Effector memory CD8-positive, alpha-beta T cell (primary cell): ENCODE measurements around the gene CADPS.

Source experiments
- ATAC-seq: fragments of 150-1000 bp; cut with Tn5 transposase; replicated peaks from 2 replicates; pipeline ENCODE4 v1.10.0; 2021; ENCODE audit warnings: mild to moderate bottlenecking, moderate library complexity
- DNase-seq, 3 experiments: peaks; one replicate each; pipeline ENCODE4 v3.0.0; 2021
- H3K27ac Mint-ChIP-seq, 2 donors: one replicate each; pipeline ENCODE4 v1.8.0; 2022; ENCODE audit warnings: mild to moderate bottlenecking in 2 of 2, mixed read lengths in 2 of 2, moderate library complexity in 2 of 2
- H3K27me3 Mint-ChIP-seq, 2 donors: one replicate each; pipeline ENCODE4 v1.8.0; 2022; ENCODE audit warnings: mixed read lengths in 2 of 2
- H3K36me3 Mint-ChIP-seq: one replicate; pipeline ENCODE4 v1.8.0; 2022; ENCODE audit warnings: mild to moderate bottlenecking, moderate library complexity, mixed read lengths; ENCODE audit not compliant: insufficient read depth
- H3K4me1 Mint-ChIP-seq, 2 donors: one replicate each; pipeline ENCODE4 v1.8.0; 2022; ENCODE audit warnings: low read depth in 2 of 2, mixed read lengths in 2 of 2
- H3K4me3 Mint-ChIP-seq, 2 donors: one replicate each; pipeline ENCODE4 v1.8.0; 2022; ENCODE audit warnings: mild to moderate bottlenecking in 2 of 2, mixed read lengths in 2 of 2, moderate library complexity in 2 of 2
- H3K9me3 Mint-ChIP-seq, 2 donors: one replicate each; pipeline ENCODE4 v1.8.0; 2022; ENCODE audit warnings: mixed read lengths in 2 of 2

The CADPS gene

GRCh38 chr3:62817678-62818077, 57.5 kb downstream of the CADPS start:
- Mint-ChIP-seq H3K27me3 (no peaks in the 10 kb centered on the region), H3K9me3 (peaks cover 0 to 4% of the 10 kb centered on the region in 2 donors), H3K27ac (no peak overlapping the region), H3K4me1 (no peaks in the 10 kb centered on the region), H3K36me3 (no peaks in the 10 kb centered on the region), H3K4me3 (no peak overlapping the region)
- ATAC-seq (no peak), DNase-seq (no peak)

GRCh38 chr3:62815981-62816380, 59.2 kb downstream of the CADPS start:
- no peaks in the 10 kb centered on the region for H3K27me3 Mint-ChIP-seq
- H3K36me3 Mint-ChIP-seq = no peaks in the 10 kb centered on the region
- DNase-seq = no peak
- no peak for ATAC-seq
- no peak overlapping the region for H3K27ac Mint-ChIP-seq
- peaks cover 0 to 3% of the 10 kb centered on the region in 2 donors for H3K9me3 Mint-ChIP-seq
- no peak overlapping the region for H3K4me3 Mint-ChIP-seq
- no peaks in the 10 kb centered on the region for H3K4me1 Mint-ChIP-seq

DNA sequence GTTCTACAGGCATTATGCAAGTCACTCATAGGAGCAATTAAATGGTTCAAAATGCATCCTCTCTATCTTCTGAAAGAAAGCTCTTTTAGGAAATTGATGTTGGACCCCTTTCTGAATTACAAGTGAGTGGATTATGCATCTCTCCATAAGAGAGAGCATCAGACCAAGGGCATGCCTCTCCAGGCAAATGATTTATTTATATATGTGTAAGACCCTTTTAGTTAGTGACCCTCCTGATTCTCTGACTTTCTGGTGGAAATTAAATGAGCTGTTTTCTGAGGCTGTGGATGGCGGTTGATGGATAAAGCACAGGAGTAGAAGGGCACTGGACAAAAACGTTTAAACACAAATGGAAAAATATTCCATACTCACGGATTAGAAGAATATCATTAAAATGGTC, 62.6 kb downstream of the CADPS start:
- Mint-ChIP-seq H3K27ac (no peak overlapping the region), H3K4me1 (no peaks in the 10 kb centered on the region), H3K36me3 (no peaks in the 10 kb centered on the region), H3K27me3 (no peaks in the 10 kb centered on the region), H3K9me3 (peaks cover 2 to 13% of the 10 kb centered on the region in 2 donors), H3K4me3 (no peak overlapping the region)
- ATAC-seq (no peak), DNase-seq (no peak)

- DNase-seq (no peak), ATAC-seq (no peak)
- Mint-ChIP-seq H3K27ac (no peak overlapping the region), H3K27me3 (no peaks in the 10 kb centered on the region), H3K4me3 (no peak overlapping the region), H3K36me3 (no peaks in the 10 kb centered on the region), H3K9me3 (peaks cover 0 to 13% of the 10 kb centered on the region in 2 donors), H3K4me1 (no peaks in the 10 kb centered on the region)
These were observed 64.1 kb downstream of the CADPS start for GRCh38 chr3:62811119-62811518.

DNA sequence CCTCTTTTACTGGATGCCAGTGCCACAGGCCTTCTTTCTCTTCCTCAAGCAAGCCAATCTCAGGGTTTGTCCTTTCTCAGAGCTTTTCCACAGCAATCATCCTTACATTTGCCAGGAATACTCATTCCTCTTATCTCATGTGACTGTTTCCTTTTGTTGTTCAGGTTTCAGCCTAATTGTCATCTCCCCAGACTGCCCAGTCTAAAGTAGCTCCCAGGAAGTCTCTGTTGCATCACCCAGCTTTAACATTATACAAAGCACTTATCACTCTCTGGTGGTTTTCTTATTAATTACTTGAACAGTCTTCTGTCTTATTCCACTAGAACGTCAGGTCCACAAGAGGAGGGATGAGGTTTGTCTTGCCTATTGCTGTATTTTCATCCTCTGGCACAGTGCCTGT, 65.8 kb downstream of the CADPS start:
- peaks cover 2 to 13% of the 10 kb centered on the region in 2 donors for H3K9me3 Mint-ChIP-seq
- no peaks in the 10 kb centered on the region for H3K4me1 Mint-ChIP-seq
- no peak for ATAC-seq
- H3K27me3 Mint-ChIP-seq = no peaks in the 10 kb centered on the region
- no peak overlapping the region for H3K4me3 Mint-ChIP-seq
- H3K27ac Mint-ChIP-seq = no peak overlapping the region
- no peak for DNase-seq
- H3K36me3 Mint-ChIP-seq = no peaks in the 10 kb centered on the region

DNA sequence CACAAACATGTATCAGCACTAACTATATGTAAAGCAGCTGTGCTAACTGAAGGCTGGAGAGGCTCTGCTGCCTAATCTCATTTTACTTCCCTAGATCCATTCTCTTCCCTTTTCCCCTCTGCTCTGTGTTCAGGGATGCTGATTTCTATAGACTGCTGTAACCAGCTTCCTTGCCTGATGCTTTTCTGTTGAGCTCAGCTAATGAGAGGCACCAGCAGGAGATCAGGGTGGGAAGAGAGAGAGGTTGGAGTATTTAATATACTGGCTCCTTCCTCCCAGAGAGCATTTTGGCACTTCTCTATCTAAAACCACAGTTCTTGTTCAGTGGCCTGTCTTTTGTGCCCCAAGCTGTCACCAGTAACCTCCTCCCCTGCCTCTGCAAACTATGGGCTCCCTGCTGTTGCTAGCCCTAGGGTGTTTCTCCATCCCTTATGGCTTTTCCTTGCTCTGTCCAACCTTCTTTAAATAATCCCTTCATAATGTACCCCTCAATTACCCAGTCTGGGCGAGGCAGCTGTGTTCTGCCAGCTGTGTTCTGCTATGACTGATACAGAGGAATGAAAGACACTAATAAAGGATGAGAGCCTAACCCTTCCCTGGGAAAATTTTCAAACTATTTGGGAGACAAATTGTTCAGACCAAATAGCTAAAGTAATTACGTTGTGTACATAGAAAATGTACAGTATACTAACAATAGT, 69.5 kb downstream of the CADPS start:
- no peak overlapping the region for H3K4me3 Mint-ChIP-seq
- no peaks in the 10 kb centered on the region for H3K4me1 Mint-ChIP-seq
- no peak for ATAC-seq
- H3K36me3 Mint-ChIP-seq = no peaks in the 10 kb centered on the region
- no peaks in the 10 kb centered on the region for H3K27me3 Mint-ChIP-seq
- H3K27ac Mint-ChIP-seq = no peak overlapping the region
- peaks cover 4 to 21% of the 10 kb centered on the region in 2 donors for H3K9me3 Mint-ChIP-seq
- DNase-seq = no peak

GRCh38 chr3:62805106-62805505, 70.1 kb downstream of the CADPS start:
- no peak for ATAC-seq
- H3K9me3 Mint-ChIP-seq = peaks cover 4 to 21% of the 10 kb centered on the region in 2 donors
- no peak overlapping the region for H3K27ac Mint-ChIP-seq
- H3K4me1 Mint-ChIP-seq = no peaks in the 10 kb centered on the region
- no peak overlapping the region for H3K4me3 Mint-ChIP-seq
- no peaks in the 10 kb centered on the region for H3K36me3 Mint-ChIP-seq
- no peak for DNase-seq
- no peaks in the 10 kb centered on the region for H3K27me3 Mint-ChIP-seq

DNA sequence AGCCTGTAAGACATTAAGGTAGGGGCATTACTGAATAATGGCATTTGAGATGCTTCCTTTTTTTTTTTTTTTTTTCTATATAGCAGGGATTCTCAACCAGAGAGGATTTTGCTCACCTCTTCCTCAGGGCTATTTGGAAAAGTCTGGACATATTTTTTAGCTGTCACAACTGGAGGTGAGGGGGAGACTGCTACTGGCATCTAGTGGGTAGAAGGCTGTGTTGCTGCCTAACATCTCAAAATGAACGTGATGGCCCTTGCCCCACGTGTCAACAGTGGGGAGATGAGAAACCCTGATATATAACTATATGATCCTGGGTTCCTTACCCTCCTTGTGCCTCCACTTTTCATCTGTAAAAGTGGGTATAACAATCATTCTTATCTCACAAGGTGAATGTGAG, 71.9 kb downstream of the CADPS start:
- H3K36me3 Mint-ChIP-seq = no peaks in the 10 kb centered on the region
- H3K9me3 Mint-ChIP-seq = peaks cover 4 to 8% of the 10 kb centered on the region in 2 donors
- H3K4me1 Mint-ChIP-seq = no peaks in the 10 kb centered on the region
- ATAC-seq (no peak), DNase-seq (no peak)
- H3K27me3 Mint-ChIP-seq = no peaks in the 10 kb centered on the region
- H3K27ac Mint-ChIP-seq = no peak overlapping the region
- no peak overlapping the region for H3K4me3 Mint-ChIP-seq

GRCh38 chr3:62798000-62798399, 77.2 kb downstream of the CADPS start:
- Mint-ChIP-seq H3K36me3 (no peaks in the 10 kb centered on the region), H3K9me3 (peaks cover 8 to 21% of the 10 kb centered on the region in 2 donors), H3K4me1 (no peaks in the 10 kb centered on the region), H3K4me3 (no peak overlapping the region), H3K27ac (no peak overlapping the region), H3K27me3 (no peaks in the 10 kb centered on the region)
- no peak for ATAC-seq
- DNase-seq = no peak

GRCh38 chr3:62797132-62797531, 78.1 kb downstream of the CADPS start:
- Mint-ChIP-seq H3K9me3 (peaks cover 6 to 14% of the 10 kb centered on the region in 2 donors), H3K4me3 (no peak overlapping the region), H3K27me3 (no peaks in the 10 kb centered on the region), H3K36me3 (no peaks in the 10 kb centered on the region), H3K27ac (no peak overlapping the region), H3K4me1 (no peaks in the 10 kb centered on the region)
- ATAC-seq (no peak), DNase-seq (no peak)

DNA sequence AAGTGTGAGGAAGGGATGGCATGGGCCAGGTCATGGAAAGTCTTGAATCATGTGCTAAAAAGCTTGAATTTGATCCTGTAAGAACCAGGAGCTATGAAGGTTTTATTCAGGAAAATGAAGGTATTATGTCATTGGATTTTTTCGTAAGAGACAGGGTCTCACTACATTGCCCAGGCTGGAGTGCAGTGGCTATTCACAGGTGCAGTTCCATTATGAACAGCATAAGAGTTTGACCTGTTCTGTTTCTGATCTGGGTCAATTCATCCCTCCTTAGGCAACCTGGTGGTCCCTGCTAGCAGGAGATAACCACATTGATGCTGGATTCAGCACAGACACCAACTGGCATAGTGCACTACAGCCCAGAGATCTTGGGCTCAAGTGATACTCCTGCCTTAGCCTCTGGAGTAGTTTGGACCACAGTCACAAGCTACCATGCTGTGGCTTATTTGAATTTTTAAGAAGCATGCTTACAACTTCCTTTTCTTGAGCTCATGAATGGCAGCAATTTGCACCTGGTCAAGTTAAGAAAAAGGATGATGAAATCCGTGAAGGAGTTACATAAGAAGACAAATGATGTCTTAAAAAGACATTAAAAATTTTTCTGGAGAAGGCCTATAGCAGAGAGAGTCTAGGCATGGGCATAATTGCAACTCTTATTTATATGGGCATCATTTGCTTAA, 79.1 kb downstream of the CADPS start:
- ATAC-seq (no peak), DNase-seq (no peak)
- peaks cover 10 to 14% of the 10 kb centered on the region in 2 donors for H3K9me3 Mint-ChIP-seq
- no peaks in the 10 kb centered on the region for H3K36me3 Mint-ChIP-seq
- no peaks in the 10 kb centered on the region for H3K4me1 Mint-ChIP-seq
- no peaks in the 10 kb centered on the region for H3K27me3 Mint-ChIP-seq
- no peak overlapping the region for H3K4me3 Mint-ChIP-seq
- H3K27ac Mint-ChIP-seq = no peak overlapping the region

DNA sequence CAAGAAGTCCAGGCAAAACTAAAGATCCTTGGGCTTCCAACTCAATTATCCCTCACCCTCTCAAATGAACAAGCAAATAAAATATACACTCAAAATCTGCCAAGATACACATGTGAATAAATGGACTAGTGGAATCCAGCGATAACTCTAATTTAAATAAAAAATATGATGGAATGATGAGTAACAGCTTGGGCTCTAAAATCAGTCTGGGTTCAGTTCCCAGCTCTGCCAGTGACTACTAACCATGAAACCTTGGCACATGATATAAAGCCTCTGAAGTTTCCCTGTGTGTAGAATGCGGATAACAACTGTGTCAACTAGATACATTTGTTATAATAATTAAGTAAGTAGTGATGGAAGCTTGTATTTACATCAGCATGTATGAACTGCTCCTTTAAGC, 81.3 kb downstream of the CADPS start:
- H3K4me1 Mint-ChIP-seq = no peaks in the 10 kb centered on the region
- ATAC-seq = no peak
- H3K36me3 Mint-ChIP-seq = no peaks in the 10 kb centered on the region
- DNase-seq = no peak
- no peak overlapping the region for H3K4me3 Mint-ChIP-seq
- H3K27ac Mint-ChIP-seq = no peak overlapping the region
- H3K9me3 Mint-ChIP-seq = peaks cover 11 to 14% of the 10 kb centered on the region in 2 donors
- H3K27me3 Mint-ChIP-seq = no peaks in the 10 kb centered on the region

- peaks cover 0 to 7% of the 10 kb centered on the region in 2 donors for H3K9me3 Mint-ChIP-seq
- no peaks in the 10 kb centered on the region for H3K4me1 Mint-ChIP-seq
- DNase-seq (no peak), ATAC-seq (no peak)
- no peak overlapping the region for H3K4me3 Mint-ChIP-seq
- no peaks in the 10 kb centered on the region for H3K27me3 Mint-ChIP-seq
- H3K36me3 Mint-ChIP-seq = no peaks in the 10 kb centered on the region
- H3K27ac Mint-ChIP-seq = no peak overlapping the region
These were observed 89.8 kb downstream of the CADPS start for GRCh38 chr3:62785384-62785783.

DNA sequence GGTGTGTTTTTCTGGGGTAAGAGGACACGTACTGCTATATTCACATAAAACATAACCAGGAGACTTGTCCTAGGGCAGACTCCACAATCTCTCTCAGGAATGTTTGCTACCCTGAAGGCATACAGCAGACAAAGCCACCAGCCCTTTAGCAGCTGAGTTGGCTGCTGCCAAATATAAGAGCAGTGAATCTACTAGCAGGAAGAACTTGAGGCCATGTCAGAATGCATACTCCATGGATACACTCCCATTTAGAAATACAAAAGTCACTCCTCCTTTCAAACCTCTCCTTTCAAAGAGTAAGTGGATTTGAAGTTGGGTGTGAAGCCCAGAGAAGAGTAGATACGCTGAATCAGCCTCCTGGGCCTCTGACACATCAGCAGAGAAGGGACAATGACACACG, 94.1 kb downstream of the CADPS start:
- no peaks in the 10 kb centered on the region for H3K4me1 Mint-ChIP-seq
- H3K9me3 Mint-ChIP-seq = peaks cover 11 to 14% of the 10 kb centered on the region in 2 donors
- no peaks in the 10 kb centered on the region for H3K36me3 Mint-ChIP-seq
- H3K4me3 Mint-ChIP-seq = no peak overlapping the region
- no peak overlapping the region for H3K27ac Mint-ChIP-seq
- ATAC-seq = no peak
- DNase-seq = no peak
- H3K27me3 Mint-ChIP-seq = no peaks in the 10 kb centered on the region
